Aorta (tissue), 5 donors: ENCODE results near the gene TRAF1. TPM values are rescaled to one million over a fixed set of nuclear protein-coding genes. Genes with fewer than 3 reads are reported as not detected.

Source experiments
- ATAC-seq: fragments of 200-7000 bp; cut with Tn5 transposase; one replicate; pipeline ENCODE4 v1.9.1; 2022; ENCODE audit warnings: moderate library complexity; ENCODE audit not compliant: low FRiP score
- DNase-seq, 2 donors: peaks; one replicate each; pipeline ENCODE4 v3.0.0-alpha.2; 2020
- H3K27ac ChIP-seq, 2 donors: one replicate each; pipeline ENCODE4 v1.5.1; 2013; ENCODE audit warnings: low read length in 2 of 2, mild to moderate bottlenecking in 2 of 2, moderate library complexity in 2 of 2, control low read depth in 1 of 2, inconsistent platforms in 1 of 2, low read depth in 1 of 2
- H3K27me3 ChIP-seq, 2 donors: one replicate each; pipeline ENCODE4 v1.6.1; 2013; ENCODE audit warnings: control low read depth in 1 of 2, low read length in 1 of 2, mild to moderate bottlenecking in 1 of 2, moderate library complexity in 1 of 2; ENCODE audit not compliant: insufficient read depth in 2 of 2, control insufficient read depth in 1 of 2
- H3K36me3 ChIP-seq, 2 donors: one replicate each; pipeline ENCODE4 v1.6.1; 2013; ENCODE audit warnings: control low read depth in 1 of 2, low read length in 1 of 2, mild to moderate bottlenecking in 1 of 2; ENCODE audit not compliant: insufficient read depth in 2 of 2, control insufficient read depth in 1 of 2
- H3K4me1 ChIP-seq, 2 donors: one replicate each; pipeline ENCODE4 v1.6.1; 2013; ENCODE audit warnings: low read length in 2 of 2, control low read depth in 1 of 2, mild to moderate bottlenecking in 1 of 2, moderate library complexity in 1 of 2; ENCODE audit not compliant: insufficient read depth in 2 of 2, control insufficient read depth in 1 of 2
- H3K4me3 ChIP-seq, 2 donors: one replicate each; pipeline ENCODE4 v1.5.1; 2013; ENCODE audit warnings: low read length in 2 of 2, control low read depth in 1 of 2, mild to moderate bottlenecking in 1 of 2
- H3K9me3 ChIP-seq: one replicate; pipeline ENCODE4 v1.6.1; 2013; ENCODE audit warnings: mild to moderate bottlenecking, low read length; ENCODE audit not compliant: control insufficient read depth
- WGBS, 2 donors: extraction: QIAGEN DNeasy Blood & Tissue Kit; methylation state at CpG; one replicate each; pipeline ENCODE4 v1.1.7; 2013; 5-methylcytosine and 5-hydroxymethylcytosine counted together
- intact Hi-C, 2 donors: fragments of 100-400 bp; cut with DNase I; formaldehyde crosslinking; loops; one replicate each; pipeline versions ENCODE4 v1.14.2 to v1.15.0; 2022
- polyA plus RNA-seq, 2 donors: library from polyadenylated mRNA; stranded (reverse); fragments of 200-250 nt; gene quantifications; one replicate each; pipeline ENCODE4 v1.2.3, GENCODE V29; 2013
- total RNA-seq, 2 donors: library from RNA; stranded (reverse); fragmentation: NEBNext Ultra II Directional; extraction: Animal tissue kit (Norgen Biotek cat#: 25700); gene quantifications; one replicate each; pipeline ENCODE4 v1.2.1, GENCODE V29; 2021
- donor health status: healthy with polysubstance abuse.
- donor health status: Bipolar disorder and iron deficiency.
- donor health status: DM: no; HTN: no; CAD: no.
- donor health status: DM: no; HTN: no; CAD: no.
- donor health status: DM: yes; HTN: yes; CAD: no.

Gene TRAF1
- total and polyA plus RNA-seq, 4 donors = 10.5 to 43.3 (median 22.8) TPM

DNA sequence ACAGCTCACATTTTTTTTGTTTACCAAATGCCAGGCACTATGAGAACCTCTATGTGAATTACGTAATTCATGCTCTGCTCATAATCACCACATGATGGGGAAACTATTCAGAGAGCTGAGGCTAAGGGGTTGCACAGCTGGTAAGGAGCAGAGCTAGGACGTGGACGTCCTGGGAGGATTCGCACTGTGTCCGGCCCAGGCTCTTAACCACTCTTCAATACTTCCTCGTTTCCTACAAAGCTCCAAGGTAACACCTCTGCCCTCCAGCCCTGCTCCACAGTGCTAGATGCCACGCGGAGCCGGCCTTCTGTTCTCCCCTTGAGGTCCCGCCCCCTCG is 58.3 kb downstream of the TRAF1 start:
- intact Hi-C loops = loop anchor here in 1 of 2 donors (5.0 kb wide), 2 partner anchors 69 to 204 kb away; partner anchors contain the start of gene CNTRL
- 16% methylated on average over 11 of the region's 11 CpGs for WGBS, 2 donors
- peaks cover 0 to 2% of the 10 kb centered on the region in 2 donors for H3K36me3 ChIP-seq

DNA sequence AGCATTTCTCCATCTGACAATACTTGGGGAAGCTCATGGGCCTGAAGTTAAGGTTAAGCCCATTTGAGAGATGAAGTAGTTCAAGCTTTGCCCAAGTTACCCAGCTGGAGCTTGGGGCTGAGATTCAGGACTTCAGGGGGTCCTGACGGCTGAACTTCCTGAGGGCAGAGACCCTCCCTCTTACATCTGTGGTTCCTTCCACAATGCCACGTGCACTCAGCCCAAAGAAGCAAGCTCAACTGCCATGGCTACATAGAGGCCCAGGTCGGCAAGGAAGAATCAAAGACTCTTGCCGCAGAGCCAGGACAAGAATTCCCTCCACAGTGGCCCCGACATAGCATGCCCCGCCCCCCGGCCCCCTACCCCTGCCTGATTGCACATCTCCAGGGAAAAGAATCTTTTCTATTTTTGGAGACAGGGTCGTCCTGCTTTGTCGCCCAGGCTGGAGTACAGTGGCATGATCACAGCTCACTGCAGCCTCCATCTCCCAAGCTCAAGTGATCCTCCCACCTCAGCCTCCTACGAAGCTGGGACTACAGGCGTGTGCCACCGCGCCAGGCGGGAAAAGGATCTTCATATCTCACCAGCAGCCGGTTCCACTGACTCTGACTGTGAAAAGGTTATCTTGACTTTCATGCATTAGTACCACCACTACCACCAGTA is 58.8 kb downstream of the TRAF1 start:
- DNase-seq (peak in 1 of 2 donors; percentile 74), ATAC-seq (no peak)
- Histone ChIP-seq H3K36me3 (no peaks in the 10 kb centered on the region), H3K9me3 (no peaks in the 10 kb centered on the region), H3K4me3 (no peak overlapping the region), H3K27ac (peak overlapping the region in 1 of 2 donors; percentile 13), H3K4me1 (no peaks in the 10 kb centered on the region), H3K27me3 (no peaks in the 10 kb centered on the region)
- intact Hi-C loops = loop anchor here in 1 of 2 donors (5.0 kb wide), 2 partner anchors 69 to 204 kb away; partner anchors contain the start of gene CNTRL
- WGBS, 2 donors = 81 to 87% methylated on average over 15 of the region's 15 CpGs

More for the DNA sequence above, 58.3 kb downstream of the TRAF1 start:
- DNase-seq (no peak), ATAC-seq (no peak)
- Histone ChIP-seq H3K9me3 (no peaks in the 10 kb centered on the region), H3K27me3 (no peaks in the 10 kb centered on the region), H3K4me1 (no peaks in the 10 kb centered on the region), H3K4me3 (peak overlapping the region in 1 of 2 donors; percentile 35), H3K27ac (peak overlapping the region in 1 of 2 donors; percentile 49)

DNA sequence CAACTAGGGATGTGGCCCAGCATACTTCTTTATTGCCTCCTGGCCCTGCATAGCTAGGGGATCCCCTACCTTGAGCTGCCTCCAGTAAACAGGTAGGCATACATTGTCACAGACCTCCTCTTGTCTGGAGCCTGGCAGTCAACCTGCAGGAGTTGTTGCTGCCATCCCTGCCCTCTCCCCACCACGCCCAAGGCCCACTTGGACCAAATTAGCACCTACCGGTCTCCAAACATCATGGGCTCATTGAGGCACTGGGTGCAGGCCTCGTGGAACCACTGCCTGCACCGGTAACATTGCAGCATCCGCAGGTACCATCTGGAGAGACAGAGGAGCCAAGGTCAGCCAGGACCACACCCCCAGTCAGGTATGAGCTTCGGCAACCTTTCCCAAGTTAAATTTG is 59.9 kb downstream of the TRAF1 start:
- Histone ChIP-seq H3K27ac (no peak overlapping the region), H3K27me3 (no peaks in the 10 kb centered on the region), H3K4me3 (no peak overlapping the region), H3K36me3 (peaks cover 0 to 1% of the 10 kb centered on the region in 2 donors), H3K9me3 (no peaks in the 10 kb centered on the region), H3K4me1 (no peaks in the 10 kb centered on the region)
- no peak for ATAC-seq
- WGBS, 2 donors = 87% methylated on average over 6 of the region's 6 CpGs
- no peak for DNase-seq
- intact Hi-C loops = loop anchor here in 1 of 2 donors (5.0 kb wide), 2 partner anchors 71 to 206 kb away; partner anchors contain the start of gene CNTRL

DNA sequence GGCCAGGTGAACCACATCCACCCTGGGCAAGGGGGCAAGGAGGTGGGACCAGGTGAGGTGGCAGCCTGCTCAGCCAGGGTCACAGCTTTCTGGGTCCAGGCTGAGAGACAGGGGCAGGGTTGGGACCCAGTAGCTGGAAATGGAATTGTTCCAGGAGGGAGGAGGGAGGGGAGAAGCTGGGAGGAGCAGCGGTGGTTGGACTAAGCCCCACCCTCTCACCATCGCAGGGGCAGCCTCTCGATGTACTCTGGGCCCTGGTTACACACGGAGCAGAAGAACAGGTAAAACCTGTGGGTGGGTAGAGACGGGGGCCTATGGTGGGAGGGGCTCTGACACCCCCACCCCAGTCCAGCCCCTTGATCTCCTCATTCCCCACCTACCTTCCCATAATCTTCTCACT is 60.8 kb downstream of the TRAF1 start:
- Histone ChIP-seq H3K27me3 (no peaks in the 10 kb centered on the region), H3K4me1 (no peaks in the 10 kb centered on the region), H3K27ac (no peak overlapping the region), H3K36me3 (peaks cover 0 to 2% of the 10 kb centered on the region in 2 donors), H3K4me3 (no peak overlapping the region), H3K9me3 (no peaks in the 10 kb centered on the region)
- DNase-seq (no peak), ATAC-seq (no peak)
- WGBS, 2 donors = 42 to 45% methylated on average over 5 of the region's 5 CpGs
- intact Hi-C loops = loop anchor here in 1 of 2 donors (5.0 kb wide), 2 partner anchors 71 to 206 kb away; partner anchors contain the start of gene CNTRL

DNA sequence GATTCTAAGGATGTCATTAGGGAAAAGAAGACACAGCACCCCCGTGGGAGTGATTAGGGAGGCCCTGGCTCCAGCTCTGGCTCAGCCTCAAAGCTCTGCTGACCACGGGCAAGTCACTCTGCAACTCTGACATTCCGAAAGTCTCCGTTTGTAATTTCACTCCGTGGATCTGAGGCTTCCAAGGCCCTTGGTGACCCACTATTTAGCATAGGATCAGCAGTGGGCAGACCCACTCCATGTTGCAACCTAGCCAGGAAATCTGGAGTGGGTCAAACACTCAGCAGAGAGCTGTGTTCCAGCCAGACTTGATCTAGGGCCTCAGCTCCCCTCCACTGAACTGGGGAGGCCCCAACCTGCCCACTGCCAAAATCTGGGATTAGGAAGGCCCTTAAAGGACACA is 61.4 kb downstream of the TRAF1 start:
- DNase-seq (no peak), ATAC-seq (no peak)
- 44 to 56% methylated on average over 5 of the region's 5 CpGs for WGBS, 2 donors
- H3K27me3 ChIP-seq = no peaks in the 10 kb centered on the region
- peaks cover 0 to 4% of the 10 kb centered on the region in 2 donors for H3K36me3 ChIP-seq
- no peaks in the 10 kb centered on the region for H3K9me3 ChIP-seq
- H3K4me1 ChIP-seq = no peaks in the 10 kb centered on the region
- no peak overlapping the region for H3K27ac ChIP-seq
- H3K4me3 ChIP-seq = no peak overlapping the region
- intact Hi-C loops = loop anchor here in 1 of 2 donors (5.0 kb wide), 2 partner anchors 72 to 207 kb away; partner anchors contain the start of gene CNTRL

DNA sequence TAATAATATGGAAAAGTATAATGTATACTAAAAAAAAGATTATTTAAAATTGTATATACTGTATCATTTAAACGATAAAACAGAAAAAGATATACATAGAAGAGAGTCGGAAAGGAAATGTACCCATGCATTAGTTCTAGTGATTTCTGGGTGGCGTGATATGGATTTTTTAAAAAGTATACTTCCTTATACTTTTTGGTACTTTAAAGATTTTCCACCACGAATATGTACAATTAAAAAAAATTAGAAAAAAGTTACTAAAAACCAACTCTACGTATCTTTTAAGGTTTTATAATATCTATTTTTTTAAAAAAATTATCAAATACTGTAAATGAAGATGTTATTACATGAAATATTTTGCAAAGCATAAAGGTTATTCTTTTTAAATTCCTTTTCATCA is 61.9 kb downstream of the TRAF1 start:
- Histone ChIP-seq H3K4me1 (no peaks in the 10 kb centered on the region), H3K9me3 (no peaks in the 10 kb centered on the region), H3K36me3 (peaks cover 0 to 4% of the 10 kb centered on the region in 2 donors), H3K27me3 (no peaks in the 10 kb centered on the region), H3K4me3 (no peak overlapping the region), H3K27ac (no peak overlapping the region)
- intact Hi-C loops = loop anchor here in 1 of 2 donors (5.0 kb wide), 2 partner anchors 73 to 208 kb away; partner anchors contain the start of gene CNTRL
- 86 to 89% methylated on average over 5 of the region's 5 CpGs for whole genome bisulfite sequencing, 2 donors
- DNase-seq = no peak
- no peak for ATAC-seq

DNA sequence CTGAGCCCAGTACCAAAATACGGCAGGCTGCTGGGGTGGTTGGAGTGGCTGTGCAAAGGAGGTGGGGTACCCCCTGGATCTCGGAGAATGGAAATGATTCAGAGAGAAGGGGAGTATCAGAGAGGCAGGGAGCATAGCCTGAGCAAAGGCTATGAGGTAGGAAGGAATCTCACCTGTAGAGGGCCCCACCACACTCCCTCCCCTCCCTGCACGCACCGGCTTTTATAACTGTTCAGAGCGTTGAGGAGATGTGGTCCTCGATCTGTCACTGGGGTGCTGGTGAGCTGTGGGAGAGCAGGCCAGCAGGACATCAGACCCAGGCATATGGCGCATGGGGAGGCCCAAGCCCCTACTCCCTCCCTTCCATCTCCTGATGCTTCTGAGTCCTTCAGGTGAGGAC is 62.8 kb downstream of the TRAF1 start:
- Histone ChIP-seq H3K27ac (no peak overlapping the region), H3K9me3 (no peaks in the 10 kb centered on the region), H3K4me1 (no peaks in the 10 kb centered on the region), H3K4me3 (no peak overlapping the region), H3K36me3 (peaks cover 0 to 5% of the 10 kb centered on the region in 2 donors), H3K27me3 (no peaks in the 10 kb centered on the region)
- intact Hi-C loops = no loop called here
- ATAC-seq (no peak), DNase-seq (no peak)
- 75 to 85% methylated on average over 5 to 7 of the region's 7 CpGs for WGBS, 2 donors

DNA sequence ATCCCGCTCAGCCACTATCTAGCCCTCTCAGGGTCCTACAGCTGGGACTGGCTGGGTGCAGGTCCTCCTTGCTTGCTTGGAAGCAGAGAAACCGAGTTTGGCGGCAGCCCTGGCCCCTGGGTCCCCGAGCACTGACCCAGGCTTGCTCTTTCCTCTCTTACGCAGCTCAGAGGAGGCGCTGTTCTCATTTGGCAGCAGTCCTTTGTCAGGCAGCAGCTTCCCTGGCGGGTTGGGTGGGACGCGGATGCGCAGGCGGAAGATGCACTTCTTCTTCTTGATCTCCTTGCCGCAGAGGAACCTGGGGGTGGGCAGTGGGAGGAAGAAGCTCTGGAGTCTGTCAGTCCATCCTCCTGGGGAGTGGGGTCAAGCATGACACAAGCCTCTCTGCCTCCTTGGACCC is 64.1 kb downstream of the TRAF1 start:
- H3K27ac ChIP-seq = no peak overlapping the region
- ATAC-seq = no peak
- intact Hi-C loops = no loop called here
- 84 to 86% methylated on average over 12 of the region's 12 CpGs for WGBS, 2 donors
- DNase-seq = no peak
- H3K4me3 ChIP-seq = no peak overlapping the region
- H3K36me3 ChIP-seq = peaks cover 0 to 8% of the 10 kb centered on the region in 2 donors
- no peaks in the 10 kb centered on the region for H3K4me1 ChIP-seq
- H3K9me3 ChIP-seq = no peaks in the 10 kb centered on the region
- H3K27me3 ChIP-seq = no peaks in the 10 kb centered on the region

DNA sequence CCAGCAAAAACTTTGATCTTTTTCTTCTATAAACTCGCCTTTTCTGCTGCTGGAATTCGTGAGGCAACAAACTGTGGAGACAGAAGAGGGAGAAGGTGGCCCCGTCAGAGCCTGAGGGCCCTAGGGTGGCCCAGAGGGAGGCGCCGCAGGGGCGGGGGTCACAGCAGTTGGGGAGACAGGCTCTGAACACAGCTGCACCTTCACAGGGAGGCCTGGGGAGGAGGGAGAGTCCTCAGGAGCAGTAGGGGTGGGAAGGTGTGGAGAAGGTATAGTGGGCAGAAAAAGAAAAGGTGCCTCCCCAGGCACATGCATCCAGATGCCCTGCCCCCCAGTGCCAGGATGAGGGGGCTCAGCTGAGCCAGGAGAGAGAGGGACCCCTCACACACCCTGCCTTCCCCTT is 64.7 kb downstream of the TRAF1 start:
- Histone ChIP-seq H3K9me3 (no peaks in the 10 kb centered on the region), H3K4me1 (no peaks in the 10 kb centered on the region), H3K27ac (no peak overlapping the region), H3K4me3 (no peak overlapping the region), H3K27me3 (no peaks in the 10 kb centered on the region), H3K36me3 (peaks cover 0 to 8% of the 10 kb centered on the region in 2 donors)
- no peak for DNase-seq
- ATAC-seq = no peak
- 91 to 97% methylated on average over 6 of the region's 6 CpGs for WGBS, 2 donors
- intact Hi-C loops = no loop called here
